Stimulated activated CD8-positive, alpha-beta memory T cell treated with anti-CD3 and anti-CD28 coated beads, Interleukin-15, amount 100 ng/mL, for 4 hours (primary cell): ENCODE data around the gene FAM43B.

Experiments used
- DNase-seq, 2 donors: peaks; one replicate each; pipeline ENCODE4 v3.0.0-alpha.2; 2020; ENCODE audit warnings: low read depth in 2 of 2

The FAM43B gene

DNA sequence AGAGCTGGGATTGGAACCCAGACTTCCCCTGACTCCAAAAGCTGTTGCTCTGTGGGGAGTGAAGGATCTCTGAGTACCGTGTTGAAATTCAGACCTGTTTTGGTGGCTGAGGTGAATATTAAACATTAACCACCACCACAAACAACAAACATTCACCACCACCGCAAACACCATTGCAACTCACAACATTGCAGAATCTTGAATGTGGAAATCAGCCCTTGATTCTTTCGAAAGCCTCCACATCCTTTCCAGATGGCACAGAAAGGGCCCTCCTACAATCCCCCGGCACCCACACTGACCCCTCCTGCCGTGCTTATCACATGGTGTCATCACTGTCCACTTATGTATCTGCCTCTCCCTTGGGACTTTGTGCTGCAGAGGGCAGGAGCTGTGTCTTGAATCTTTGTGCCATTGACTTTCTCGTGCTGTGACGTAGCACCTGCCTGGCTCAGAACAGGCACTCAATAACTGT is 38.0 kb downstream of the FAM43B start:
- DNase-seq: no peak

DNA sequence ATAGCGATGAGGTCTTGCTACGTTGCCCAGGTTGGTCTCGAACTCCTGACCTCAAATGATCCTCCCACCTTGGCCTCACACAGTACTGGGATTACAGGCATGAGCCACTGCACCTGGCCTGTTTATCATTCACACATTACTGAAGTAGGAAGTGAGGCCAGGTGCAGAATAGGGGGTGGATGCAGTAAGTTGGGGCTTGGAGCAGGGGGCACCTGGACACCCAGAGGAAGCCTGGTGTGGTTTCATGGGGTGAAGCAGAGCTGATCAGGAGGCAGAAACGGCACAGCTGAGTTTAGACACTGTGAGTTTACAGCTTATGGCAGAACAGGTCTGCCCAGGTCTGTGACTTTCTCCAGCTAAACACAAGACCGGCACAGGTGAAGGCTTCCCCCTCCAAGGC is 41.4 kb downstream of the FAM43B start:
- no peak for DNase-seq

GRCh38 chr1:20594746-20595145 is 42.4 kb downstream of the FAM43B start:
- DNase-seq: no peak

- no peak for DNase-seq
Observed at GRCh38 chr1:20596106-20596505, 43.7 kb downstream of the FAM43B start.

DNA sequence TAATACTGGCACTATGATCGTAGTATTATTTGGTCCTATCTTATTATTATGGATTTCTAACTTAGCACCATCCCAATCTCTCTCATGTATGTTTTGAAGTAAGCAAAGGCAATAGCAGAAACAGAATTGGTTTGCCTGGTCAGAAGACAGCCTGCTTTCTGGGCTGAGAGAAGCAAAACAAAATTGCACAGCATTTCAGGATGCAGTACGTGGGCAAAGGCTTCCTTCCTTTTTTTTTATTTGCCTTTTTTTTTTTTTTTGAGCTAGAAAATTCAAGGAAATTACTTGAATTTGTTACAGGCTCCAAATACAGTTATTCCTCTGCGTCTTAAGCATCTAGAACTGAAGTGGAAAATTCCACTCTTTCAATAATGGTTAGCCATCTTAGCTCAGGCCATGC is 45.3 kb downstream of the FAM43B start:
- no peak for DNase-seq

DNA sequence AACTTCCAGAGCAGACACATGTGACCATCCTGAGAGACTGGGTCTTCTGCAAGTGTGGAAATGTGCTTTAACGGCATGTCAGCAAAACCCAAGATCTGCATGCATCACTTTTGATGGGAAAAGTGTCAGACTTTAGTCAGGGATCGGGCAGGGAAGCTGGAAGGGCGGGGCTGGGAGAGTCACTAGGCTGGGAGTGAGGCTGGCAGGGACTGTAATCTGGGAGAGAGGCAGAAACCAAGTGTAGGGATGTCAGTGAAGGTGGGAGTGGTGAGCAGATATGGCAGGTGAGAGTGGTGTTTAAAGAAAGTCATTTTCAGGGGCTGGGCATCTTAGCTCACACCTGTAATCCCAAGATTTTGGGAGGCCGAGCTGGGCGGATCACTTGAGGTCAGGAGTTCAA is 47.8 kb downstream of the FAM43B start:
- no peak for DNase-seq

GRCh38 chr1:20601129-20601825 is 48.9 kb downstream of the FAM43B start:
- DNase-seq: no peak

DNA sequence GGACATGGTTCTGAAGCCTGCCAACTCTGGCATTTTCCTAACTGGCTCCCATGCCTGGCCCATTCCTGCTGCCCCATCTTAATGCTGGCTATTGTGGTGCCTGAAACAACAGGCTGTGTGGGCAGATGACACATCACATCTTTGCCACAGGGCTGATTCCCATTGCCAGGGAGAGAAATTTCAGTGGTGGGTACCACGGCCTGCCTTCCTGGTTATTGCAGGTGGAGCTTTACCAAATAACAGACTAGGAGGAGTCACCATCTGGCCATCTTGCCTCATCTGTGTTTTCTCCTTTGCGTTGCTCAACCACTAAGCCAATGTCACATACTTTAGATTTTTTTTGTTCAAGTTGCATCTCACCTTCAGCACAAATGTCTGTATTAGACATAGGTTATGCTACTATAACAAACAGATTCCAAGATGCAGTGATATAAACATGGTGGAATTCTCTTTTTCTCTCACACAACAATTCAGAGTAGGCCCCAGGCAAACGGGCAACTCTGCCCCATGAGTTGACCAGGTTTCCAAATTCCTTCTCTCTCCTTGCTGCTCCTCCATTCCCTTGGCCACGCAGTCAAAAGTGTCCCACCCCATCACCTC is 50.6 kb downstream of the FAM43B start:
- no peak for DNase-seq

- DNase-seq: no peak
Observed at GRCh38 chr1:20603504-20604464, 51.4 kb downstream of the FAM43B start.
